GM12878 (cell line): Measurements from ENCODE around the gene RNF220. TPM values are rescaled to one million over a fixed set of nuclear protein-coding genes. Genes with fewer than 3 reads are reported as not detected.

Experiments used
- ATAC-seq: fragments of 200-7000 bp; cut with Tn5 transposase; 3 replicates; pipeline ENCODE4 v1.9.1; 2020; ENCODE audit warnings: mild to moderate bottlenecking, moderate library complexity
- BruUV-seq: library from RNA; stranded (reverse); fragments of 400-500 nt; replicated peaks from 2 replicates; lab custom pipeline; 2021; lab: Mats Ljungman, UMichigan
- CTCF ChIA-PET: fragments of 300-600 bp; sonication (Branson Sonifier 250); formaldehyde crosslinking; extraction: SDS; loops from one replicate; lab custom pipeline; 2021; ENCODE audit warnings: inconsistent platforms; lab: Yijun Ruan, JAX
- POLR2A ChIA-PET: fragments of 350-600 bp; formaldehyde crosslinking; extraction: SDS; loops from one replicate; lab custom pipeline; 2021; ENCODE audit warnings: inconsistent platforms; lab: Charles Lee
- RAD21 ChIA-PET: fragments of 300-600 bp; sonication (Branson Sonifier 250); formaldehyde crosslinking; loops from one replicate; lab custom pipeline; 2023; ENCODE audit warnings: antibody characterized with exemption; ENCODE audit not compliant: unreplicated experiment; lab: Charles Lee
- SMC1A ChIA-PET: fragments of 300-600 bp; sonication (Branson Sonifier 250); formaldehyde crosslinking; loops from one replicate; lab custom pipeline; 2023; ENCODE audit not compliant: unreplicated experiment, uncharacterized antibody; lab: Charles Lee
- DNase-seq: peaks from one replicate; pipeline ENCODE4 v3.0.0-alpha.2; 2011; ENCODE audit warnings: low read depth, low spot score
- FAIRE-seq: peaks from 3 replicates; lab custom pipeline; 2011; peaks lifted over from hg19 to GRCh38; lab: Jason Lieb, UNC
- H2AFZ ChIP-seq: 2 replicates; pipeline ENCODE4 v1.6.0; 2011; ENCODE audit warnings: low read depth, low read length, control low read depth; ENCODE audit not compliant: control insufficient read depth
- H3K27ac ChIP-seq: 2 replicates; pipeline ENCODE4 v1.5.1; 2011; ENCODE audit warnings: control low read depth; ENCODE audit not compliant: control insufficient read depth, insufficient read depth
- H3K27me3 ChIP-seq, 2 experiments: replicated peaks in 1 of 2; 2 replicates each; pipeline versions ENCODE4 v1.6.0 to v1.6.1; 2011; ENCODE audit warnings: low read length in 1 of 2; ENCODE audit not compliant: control insufficient read depth in 2 of 2, insufficient read depth in 2 of 2
- H3K36me3 ChIP-seq, 2 experiments: 2 replicates each; pipeline ENCODE4 v1.5.1; 2011; ENCODE audit warnings: low read length in 1 of 2; ENCODE audit not compliant: control insufficient read depth in 2 of 2, insufficient read depth in 2 of 2
- H3K4me1 ChIP-seq: 2 replicates; pipeline ENCODE4 v1.6.1; 2011; ENCODE audit warnings: mild to moderate bottlenecking, low read length, moderate library complexity, mixed read lengths; ENCODE audit not compliant: control insufficient read depth, insufficient read depth
- H3K4me2 ChIP-seq: 2 replicates; pipeline ENCODE4 v1.6.0; 2011; ENCODE audit warnings: control low read depth; ENCODE audit not compliant: control insufficient read depth, insufficient read depth
- H3K4me3 ChIP-seq: fragments of 200-600 bp; sonication (generic); 2 replicates; pipeline ENCODE4 v1.5.1; 2016
- H3K79me2 ChIP-seq: 2 replicates; pipeline ENCODE4 v1.6.0; 2011; ENCODE audit warnings: low read length; ENCODE audit not compliant: control insufficient read depth, insufficient read depth
- H3K9ac ChIP-seq: 2 replicates; pipeline ENCODE4 v1.8.0; 2011; ENCODE audit warnings: low read length, control low read depth, mixed read lengths; ENCODE audit not compliant: control insufficient read depth, insufficient read depth
- H3K9me3 ChIP-seq: replicated peaks from 3 replicates; pipeline ENCODE4 v1.5.1; 2011; ENCODE audit warnings: mild to moderate bottlenecking, low read length; ENCODE audit not compliant: control insufficient read depth, insufficient read depth
- H4K20me1 ChIP-seq: 2 replicates; pipeline ENCODE4 v1.6.0; 2011; ENCODE audit not compliant: control insufficient read depth, insufficient read depth
- BHLHE40 ChIP-seq, 2 experiments: fragments of 450-650 bp in 1 of 2; IDR thresholded peaks; 2 replicates each; pipeline ENCODE4 v1.6.1; 2011 to 2017; ENCODE audit warnings: low read depth in 2 of 2, borderline replicate concordance in 1 of 2, improper control_type of control experiment in 1 of 2, low read length in 1 of 2, mild to moderate bottlenecking in 1 of 2
- BRCA1 ChIP-seq: IDR thresholded peaks from 2 replicates; pipeline ENCODE4 v1.6.1; 2011; ENCODE audit warnings: low read depth, low read length, improper control_type of control experiment
- DPF2 ChIP-seq: fragments of 450-650 bp; IDR thresholded peaks from 2 replicates; pipeline ENCODE4 v1.6.1; 2017; ENCODE audit warnings: mild to moderate bottlenecking
- ESRRA ChIP-seq: IDR thresholded peaks from 2 replicates; pipeline ENCODE4 v1.6.1; 2012; ENCODE audit warnings: mild to moderate bottlenecking, low read length, improper control_type of control experiment
- HCFC1 ChIP-seq: fragments of 150-350 bp; IDR thresholded peaks from 2 replicates; pipeline ENCODE4 v1.6.1; 2014; ENCODE audit warnings: low read length
- IKZF2 ChIP-seq, 2 experiments: fragments of 450-650 bp; IDR thresholded peaks; 2 replicates each; pipeline ENCODE4 v1.6.1; 2017; ENCODE audit warnings: mild to moderate bottlenecking in 2 of 2, moderate library complexity in 2 of 2
- IRF3 ChIP-seq: fragments of 450-650 bp; IDR thresholded peaks from 2 replicates; pipeline ENCODE4 v1.6.1; 2014; ENCODE audit warnings: mild to moderate bottlenecking
- NFYA ChIP-seq: IDR thresholded peaks from 2 replicates; pipeline ENCODE4 v1.6.1; 2011; ENCODE audit warnings: low read depth, mild to moderate bottlenecking, low read length, improper control_type of control experiment, borderline replicate concordance
- RAD21 ChIP-seq: IDR thresholded peaks from 2 replicates; pipeline ENCODE4 v1.6.1; 2011; ENCODE audit warnings: mild to moderate bottlenecking, low read depth, low read length, moderate library complexity; ENCODE audit not compliant: insufficient read depth
- RFX5 ChIP-seq: IDR thresholded peaks from 2 replicates; pipeline ENCODE4 v1.6.1; 2011; ENCODE audit warnings: low read depth, low read length, improper control_type of control experiment
- SREBF1 ChIP-seq: IDR thresholded peaks from 2 replicates; pipeline ENCODE4 v1.6.1; 2012; ENCODE audit warnings: mild to moderate bottlenecking, low read length
- WGBS: methylation state at CpG from one replicate; pipeline ENCODE4 v1.1.6; 2016; ENCODE audit warnings: low lambda C conversion rate; ENCODE audit not compliant: insufficient replicate concordance, insufficient coverage; ENCODE audit errors: missing lambda C conversion rate; 5-methylcytosine and 5-hydroxymethylcytosine counted together
- in situ Hi-C: fragments of 300-500 bp; cut with MboI; formaldehyde crosslinking; loops from 9 replicates; pipeline ENCODE4 v1.14.3; 2018; ENCODE audit warnings: mixed read lengths
- intact Hi-C: fragments of 100-400 bp; cut with micrococcal nuclease; formaldehyde crosslinking; loops from one replicate; pipeline ENCODE4 v1.14.2; 2022; ENCODE audit not compliant: unreplicated experiment
- polyA plus RNA-seq, 11 experiments: library from polyadenylated mRNA; depleted of rRNA in 4 of 11; unstranded in 6 of 11; stranded (reverse) in 5 of 11; fragments of >200 nt; fragmentation: Nextera tagmentation in 4 of 11; fragmentation: Illumina TruSeq in 1 of 11; extraction: Ambion mirVana in 4 of 11; extraction: Trizol in 1 of 11; gene quantifications; 1 replicate in 1 of 11; 2 replicates in 10 of 11; pipeline versions ENCODE4 v1.2.1 to v1.2.3, GENCODE V29; 2011 to 2016; ENCODE audit warnings: inconsistent platforms in 2 of 11, missing spikeins in 2 of 11, low read depth in 1 of 11
- total RNA-seq, 4 experiments: library from RNA; depleted of rRNA in 3 of 4; stranded (reverse); fragments of >200 nt in 3 of 4; fragmentation: Illumina TruSeq in 1 of 4; extraction: Trizol in 1 of 4; gene quantifications; 2 replicates each; pipeline versions ENCODE4 v1.2.1 to v1.2.3, GENCODE V29; 2013 to 2021
- TF ChIP-seq, protein P1 (sequence below): fragments of 450-650 bp; IDR thresholded peaks from 2 replicates; pipeline ENCODE4 v1.6.1; 2016; ENCODE audit warnings: mild to moderate bottlenecking, moderate library complexity, borderline replicate concordance
- TF ChIP-seq, protein P2 (sequence below): fragments of 450-650 bp; formaldehyde crosslinking; IDR thresholded peaks from 2 replicates; pipeline ENCODE4 v1.4.0; 2020; ENCODE audit warnings: mild to moderate bottlenecking, moderate library complexity

Gene RNF220
- total and polyA plus RNA-seq, 10 of the 15 experiments (the other 5 are each of a cell fraction or from before 2014, with no cell fraction given), result 4.6 to 84.1 (median 53.7) TPM

DNA sequence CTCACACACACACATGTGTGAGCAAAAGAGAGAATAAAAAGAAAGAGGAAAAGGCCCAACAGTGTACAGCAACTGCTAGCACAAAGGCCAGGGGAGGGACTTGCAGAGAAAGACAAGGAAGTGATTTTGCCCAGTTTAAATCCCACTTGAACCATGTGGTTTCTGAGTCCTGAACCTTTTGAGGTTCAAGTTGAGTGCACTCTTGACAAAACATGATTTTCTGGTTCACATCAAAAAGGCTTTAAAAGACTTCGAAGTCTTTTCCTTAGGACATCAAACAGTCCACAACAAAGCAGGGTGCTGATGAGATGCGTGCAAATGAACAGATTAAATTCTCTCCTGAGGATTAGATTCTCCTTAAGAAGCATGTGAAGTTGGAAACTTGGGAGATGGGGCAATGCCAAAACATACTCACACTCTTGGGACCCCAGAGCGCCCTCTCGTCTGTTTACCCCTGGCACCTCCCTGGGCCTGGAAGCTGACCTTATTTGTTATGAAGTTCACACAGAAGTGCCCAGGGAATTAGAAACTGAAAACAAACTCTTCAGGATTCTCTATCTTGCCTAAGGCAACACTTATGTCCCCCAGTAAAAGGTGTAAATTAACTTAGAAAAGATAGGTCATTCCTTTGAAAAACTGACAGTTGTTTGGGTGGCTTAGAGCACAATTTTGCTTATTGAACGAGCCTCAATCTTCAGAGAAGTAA is 31.5 kb downstream of the RNF220 start (continued):
- TF ChIP-seq HCFC1 (no peak), BRCA1 (no peak), IKZF2 (IDR thresholded peaks at IDR 0.05) (no peak), BHLHE40 (IDR thresholded peaks at IDR 0.05; ENCODE audit: borderline replicate concordance in 1 of 2, low read depth in 2 of 2, low read length in 1 of 2) (no peak), RAD21 (no peak), RFX5 (no peak)

GRCh38 chr1:44437107-44437716 is 32.2 kb downstream of the RNF220 start:
- no TSS peak for BruUV-seq
- Histone ChIP-seq H3K9ac (no peak overlapping the region), H3K4me3 (no peak overlapping the region), H3K79me2 (no peaks in the 10 kb centered on the region), H4K20me1 (no peaks in the 10 kb centered on the region), H3K27ac (no peak overlapping the region), H2AFZ (no peak overlapping the region), H3K36me3 (no peaks in the 10 kb centered on the region), H3K27me3 (no peaks in the 10 kb centered on the region; a peak in 2 of 4 replicates), H3K4me2 (no peak overlapping the region), H3K9me3 (no peaks in the 10 kb centered on the region), H3K4me1 (no peaks in the 10 kb centered on the region)
- ChIA-PET POLR2A (no interaction called here), RAD21 (no interaction called here), SMC1A (no interaction called here), CTCF (interaction anchor here (1.0 kb wide), 1 partner anchor 12 kb away, joined by 3 read pairs; no protein-coding TSS in a partner anchor)
- FAIRE-seq (no peak), ATAC-seq (no peak), DNase-seq (no peak)
- WGBS, result 39% methylated on average over 8 of the region's 8 CpGs
- in situ Hi-C loops (loop anchor here (5.0 kb wide), 1 partner anchor 50 kb away; no protein-coding TSS in a partner anchor), intact Hi-C loops (no loop called here)
- no peak for TF ChIP-seq IRF3
- no peak for TF ChIP-seq NFYA
- TF ChIP-seq, protein P1, sequence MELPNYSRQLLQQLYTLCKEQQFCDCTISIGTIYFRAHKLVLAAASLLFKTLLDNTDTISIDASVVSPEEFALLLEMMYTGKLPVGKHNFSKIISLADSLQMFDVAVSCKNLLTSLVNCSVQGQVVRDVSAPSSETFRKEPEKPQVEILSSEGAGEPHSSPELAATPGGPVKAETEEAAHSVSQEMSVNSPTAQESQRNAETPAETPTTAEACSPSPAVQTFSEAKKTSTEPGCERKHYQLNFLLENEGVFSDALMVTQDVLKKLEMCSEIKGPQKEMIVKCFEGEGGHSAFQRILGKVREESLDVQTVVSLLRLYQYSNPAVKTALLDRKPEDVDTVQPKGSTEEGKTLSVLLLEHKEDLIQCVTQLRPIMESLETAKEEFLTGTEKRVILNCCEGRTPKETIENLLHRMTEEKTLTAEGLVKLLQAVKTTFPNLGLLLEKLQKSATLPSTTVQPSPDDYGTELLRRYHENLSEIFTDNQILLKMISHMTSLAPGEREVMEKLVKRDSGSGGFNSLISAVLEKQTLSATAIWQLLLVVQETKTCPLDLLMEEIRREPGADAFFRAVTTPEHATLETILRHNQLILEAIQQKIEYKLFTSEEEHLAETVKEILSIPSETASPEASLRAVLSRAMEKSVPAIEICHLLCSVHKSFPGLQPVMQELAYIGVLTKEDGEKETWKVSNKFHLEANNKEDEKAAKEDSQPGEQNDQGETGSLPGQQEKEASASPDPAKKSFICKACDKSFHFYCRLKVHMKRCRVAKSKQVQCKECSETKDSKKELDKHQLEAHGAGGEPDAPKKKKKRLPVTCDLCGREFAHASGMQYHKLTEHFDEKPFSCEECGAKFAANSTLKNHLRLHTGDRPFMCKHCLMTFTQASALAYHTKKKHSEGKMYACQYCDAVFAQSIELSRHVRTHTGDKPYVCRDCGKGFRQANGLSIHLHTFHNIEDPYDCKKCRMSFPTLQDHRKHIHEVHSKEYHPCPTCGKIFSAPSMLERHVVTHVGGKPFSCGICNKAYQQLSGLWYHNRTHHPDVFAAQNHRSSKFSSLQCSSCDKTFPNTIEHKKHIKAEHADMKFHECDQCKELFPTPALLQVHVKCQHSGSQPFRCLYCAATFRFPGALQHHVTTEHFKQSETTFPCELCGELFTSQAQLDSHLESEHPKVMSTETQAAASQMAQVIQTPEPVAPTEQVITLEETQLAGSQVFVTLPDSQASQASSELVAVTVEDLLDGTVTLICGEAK, result no peak
- TF ChIP-seq SREBF1, result no peak
- TF ChIP-seq ESRRA, result no peak
- TF ChIP-seq, protein P2, sequence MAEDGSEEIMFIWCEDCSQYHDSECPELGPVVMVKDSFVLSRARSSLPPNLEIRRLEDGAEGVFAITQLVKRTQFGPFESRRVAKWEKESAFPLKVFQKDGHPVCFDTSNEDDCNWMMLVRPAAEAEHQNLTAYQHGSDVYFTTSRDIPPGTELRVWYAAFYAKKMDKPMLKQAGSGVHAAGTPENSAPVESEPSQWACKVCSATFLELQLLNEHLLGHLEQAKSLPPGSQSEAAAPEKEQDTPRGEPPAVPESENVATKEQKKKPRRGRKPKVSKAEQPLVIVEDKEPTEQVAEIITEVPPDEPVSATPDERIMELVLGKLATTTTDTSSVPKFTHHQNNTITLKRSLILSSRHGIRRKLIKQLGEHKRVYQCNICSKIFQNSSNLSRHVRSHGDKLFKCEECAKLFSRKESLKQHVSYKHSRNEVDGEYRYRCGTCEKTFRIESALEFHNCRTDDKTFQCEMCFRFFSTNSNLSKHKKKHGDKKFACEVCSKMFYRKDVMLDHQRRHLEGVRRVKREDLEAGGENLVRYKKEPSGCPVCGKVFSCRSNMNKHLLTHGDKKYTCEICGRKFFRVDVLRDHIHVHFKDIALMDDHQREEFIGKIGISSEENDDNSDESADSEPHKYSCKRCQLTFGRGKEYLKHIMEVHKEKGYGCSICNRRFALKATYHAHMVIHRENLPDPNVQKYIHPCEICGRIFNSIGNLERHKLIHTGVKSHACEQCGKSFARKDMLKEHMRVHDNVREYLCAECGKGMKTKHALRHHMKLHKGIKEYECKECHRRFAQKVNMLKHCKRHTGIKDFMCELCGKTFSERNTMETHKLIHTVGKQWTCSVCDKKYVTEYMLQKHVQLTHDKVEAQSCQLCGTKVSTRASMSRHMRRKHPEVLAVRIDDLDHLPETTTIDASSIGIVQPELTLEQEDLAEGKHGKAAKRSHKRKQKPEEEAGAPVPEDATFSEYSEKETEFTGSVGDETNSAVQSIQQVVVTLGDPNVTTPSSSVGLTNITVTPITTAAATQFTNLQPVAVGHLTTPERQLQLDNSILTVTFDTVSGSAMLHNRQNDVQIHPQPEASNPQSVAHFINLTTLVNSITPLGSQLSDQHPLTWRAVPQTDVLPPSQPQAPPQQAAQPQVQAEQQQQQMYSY (CRISPR knock-in tag), result no peak
- no peak for TF ChIP-seq DPF2
